Stimulated activated CD8-positive, alpha-beta memory T cell treated with anti-CD3 and anti-CD28 coated beads, Interleukin-12 subunit alpha, Interleukin-12 subunit beta, amount 100 ng/mL, for 24 hours (primary cell): ENCODE data around the gene NCR3LG1.

ENCODE experiments used
- DNase-seq: peaks from one replicate; pipeline ENCODE4 v3.0.0-alpha.2; 2020; ENCODE audit errors: extremely low read depth

Gene NCR3LG1

DNA sequence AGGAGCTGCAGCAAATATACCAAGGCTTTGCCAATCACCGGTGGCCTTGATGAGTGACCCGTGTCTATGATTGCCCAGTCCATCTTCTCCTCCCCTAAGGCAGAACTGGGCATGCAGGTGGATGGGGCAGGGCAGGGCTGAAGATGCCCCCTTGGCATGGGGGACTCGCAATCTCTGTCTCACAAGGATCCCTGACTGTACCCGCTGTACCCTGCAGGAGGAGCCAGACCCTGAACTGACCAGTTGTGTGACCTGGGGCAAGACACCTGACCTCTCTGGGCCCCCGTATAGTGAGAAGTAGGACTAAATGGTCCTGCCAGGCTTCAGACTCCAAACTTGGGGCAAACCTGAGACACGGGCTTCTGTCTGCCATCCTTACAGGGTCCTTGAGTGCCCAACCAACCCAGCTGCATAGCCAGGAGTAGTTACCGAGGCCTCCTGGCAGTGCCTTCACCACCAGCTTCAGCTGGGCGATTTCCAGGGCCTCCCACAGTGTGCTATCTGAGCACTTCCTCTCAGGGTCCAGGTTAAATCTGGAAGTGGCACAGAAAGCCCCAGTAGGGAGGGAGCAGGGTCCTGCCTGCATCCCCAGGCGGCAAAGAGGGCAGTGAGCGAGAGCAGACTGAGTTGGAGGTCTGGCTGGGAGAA lies 43.3 kb downstream of the NCR3LG1 start:
- DNase-seq = no peak

DNA sequence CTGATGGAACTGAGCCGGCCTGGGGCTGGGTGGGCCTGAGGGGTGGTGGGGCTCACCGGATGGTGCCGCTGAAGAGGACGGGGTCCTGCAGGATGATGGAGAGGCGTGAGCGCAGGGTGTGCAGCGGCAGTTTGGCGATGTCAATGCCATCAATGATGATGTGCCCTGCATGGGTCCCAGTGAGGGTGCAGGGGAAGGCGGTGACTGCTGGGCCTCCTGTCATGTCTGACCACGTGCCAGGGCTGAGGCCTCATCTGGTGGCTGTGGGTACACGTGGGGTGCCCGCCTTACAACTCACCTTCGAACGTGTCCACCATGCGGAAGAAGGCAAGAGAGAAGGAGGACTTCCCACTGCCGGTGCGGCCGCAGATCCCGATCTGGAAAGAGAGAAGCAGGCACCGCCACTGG lies 44.0 kb downstream of the NCR3LG1 start:
- DNase-seq = no peak

DNA sequence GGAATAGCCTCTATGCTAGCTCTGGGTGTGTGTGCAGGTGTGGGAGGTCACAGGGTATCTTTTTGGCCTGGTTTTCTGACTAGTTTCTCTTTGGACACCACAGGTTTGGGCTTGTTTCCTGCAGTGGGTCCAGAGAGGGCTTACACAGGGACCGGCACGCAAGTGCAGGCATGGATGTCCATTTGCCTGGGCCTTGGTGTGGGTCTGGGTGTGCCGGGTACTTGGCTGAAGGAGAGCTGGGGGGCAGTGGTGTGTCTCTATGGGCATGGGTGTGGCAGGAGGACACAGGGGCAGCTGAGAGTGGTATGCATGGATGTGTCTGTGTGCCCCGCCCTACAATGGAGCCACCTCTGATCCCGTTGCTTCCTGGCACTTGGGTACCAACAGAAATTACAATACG lies 44.4 kb downstream of the NCR3LG1 start:
- no peak for DNase-seq

- DNase-seq = no peak
Measured at GRCh38 chr11:17396598-17397310, 45.2 kb downstream of the NCR3LG1 start.

GRCh38 chr11:17397311-17398002 lies 45.9 kb downstream of the NCR3LG1 start:
- DNase-seq = no peak

- DNase-seq = no peak
Measured at GRCh38 chr11:17399236-17399635, 47.6 kb downstream of the NCR3LG1 start.

- no peak for DNase-seq
Measured at GRCh38 chr11:17400048-17400775, 48.6 kb downstream of the NCR3LG1 start.

DNA sequence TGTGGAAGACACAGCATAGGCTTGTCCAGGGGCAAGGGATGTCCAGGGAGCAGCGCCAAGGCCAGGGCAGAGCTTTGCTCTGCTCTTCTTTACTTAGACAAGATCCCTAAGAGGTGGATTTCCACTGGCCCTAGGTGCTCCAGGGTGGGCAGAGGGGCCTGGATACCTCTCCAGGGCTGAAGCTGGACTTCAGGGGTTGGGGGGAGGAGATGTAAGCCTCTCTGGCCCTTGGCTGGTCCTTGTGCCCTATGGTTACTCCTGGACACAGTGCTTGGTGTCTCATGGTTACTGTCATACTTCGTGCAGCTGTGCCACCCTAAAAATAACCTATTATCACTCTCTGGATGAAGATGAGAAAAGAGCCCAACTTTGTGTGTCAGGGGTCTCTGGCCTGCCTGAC lies 49.7 kb downstream of the NCR3LG1 start:
- no peak for DNase-seq

DNA sequence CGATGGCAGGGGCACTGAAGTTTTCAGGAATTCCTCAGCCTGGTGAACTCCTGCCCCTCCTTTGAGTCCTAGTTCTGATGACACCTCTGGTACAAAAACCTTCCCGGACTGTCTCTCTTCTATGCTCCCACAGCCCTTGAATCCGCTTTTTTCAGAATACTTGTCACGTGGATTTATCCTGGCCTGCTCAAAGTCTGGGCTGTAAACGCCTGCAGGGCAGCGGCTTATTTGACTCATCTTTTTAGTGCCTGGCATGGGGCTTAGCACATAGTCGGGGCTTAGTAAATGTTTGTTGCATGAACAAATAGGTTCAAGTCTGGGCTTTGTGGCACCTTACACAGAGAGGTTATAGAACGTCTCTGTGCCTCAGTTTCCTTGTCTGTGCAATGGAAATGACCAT lies 50.2 kb downstream of the NCR3LG1 start:
- DNase-seq = no peak

DNA sequence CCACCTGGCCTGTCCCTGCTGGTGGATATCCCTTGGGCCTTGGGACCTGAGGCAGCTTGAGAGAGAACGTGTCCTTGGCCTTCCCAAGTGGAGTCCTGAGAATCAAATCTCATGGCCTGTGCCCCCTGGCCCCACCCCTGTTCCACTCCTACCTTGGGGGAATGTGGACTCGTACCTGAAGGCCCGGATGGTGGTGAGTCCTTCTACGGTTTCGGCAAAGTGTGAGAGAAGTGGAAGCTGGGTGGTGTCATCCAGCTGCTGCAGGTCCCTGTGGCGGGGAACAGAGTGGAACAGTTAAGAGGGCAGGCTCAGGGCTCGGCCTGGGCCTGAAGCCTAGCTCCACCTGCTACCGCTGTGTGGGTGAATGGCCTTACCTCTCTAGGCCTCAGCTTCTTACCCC lies 50.9 kb downstream of the NCR3LG1 start:
- DNase-seq = no peak

GRCh38 chr11:17403980-17404759 lies 52.6 kb downstream of the NCR3LG1 start:
- DNase-seq = no peak

- no peak for DNase-seq
Measured at GRCh38 chr11:17405232-17406005, 53.8 kb downstream of the NCR3LG1 start.

GRCh38 chr11:17406082-17406817 lies 54.6 kb downstream of the NCR3LG1 start:
- DNase-seq = no peak

DNA sequence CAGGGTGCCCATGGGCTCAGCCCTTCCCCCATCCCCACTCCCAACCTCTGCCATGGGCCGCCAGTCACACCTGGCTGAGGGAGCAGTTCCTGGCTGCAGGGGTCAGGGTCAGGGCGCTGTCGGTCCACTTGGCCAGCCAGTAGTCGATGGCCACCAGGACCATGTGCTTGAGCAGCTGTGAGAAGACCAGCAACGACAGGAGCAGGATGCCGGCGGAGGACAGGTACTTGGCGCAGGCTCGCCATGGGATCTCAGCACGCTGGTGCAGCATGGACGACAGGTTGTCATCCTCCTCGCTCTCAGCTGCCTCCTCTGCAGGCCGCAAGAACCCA lies 55.2 kb downstream of the NCR3LG1 start:
- DNase-seq = no peak

- no peak for DNase-seq
Measured at GRCh38 chr11:17407575-17407974, 56.0 kb downstream of the NCR3LG1 start.

DNA sequence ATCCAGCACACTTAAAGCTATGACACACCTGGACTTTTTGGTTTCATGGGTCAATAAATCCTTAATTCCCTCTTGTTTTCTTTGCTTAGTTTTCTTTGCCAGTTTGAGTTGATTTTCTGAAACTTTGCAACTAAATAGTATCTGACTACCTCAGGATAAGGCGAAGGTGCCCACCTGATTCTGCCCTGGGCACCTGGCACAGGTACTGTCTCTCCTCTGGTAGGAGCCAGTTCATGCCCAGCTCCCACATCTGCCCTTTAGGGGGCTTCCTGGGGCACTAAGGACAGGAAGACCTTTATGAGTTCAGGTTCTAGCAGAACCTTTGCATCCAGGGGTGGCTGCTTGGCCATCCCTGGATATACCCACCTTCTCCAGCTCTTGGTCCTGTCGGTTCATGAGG lies 56.4 kb downstream of the NCR3LG1 start:
- DNase-seq = no peak

GRCh38 chr11:17408641-17409040 lies 57.0 kb downstream of the NCR3LG1 start:
- no peak for DNase-seq

GRCh38 chr11:17410606-17411379 lies 59.2 kb downstream of the NCR3LG1 start:
- no peak for DNase-seq

DNA sequence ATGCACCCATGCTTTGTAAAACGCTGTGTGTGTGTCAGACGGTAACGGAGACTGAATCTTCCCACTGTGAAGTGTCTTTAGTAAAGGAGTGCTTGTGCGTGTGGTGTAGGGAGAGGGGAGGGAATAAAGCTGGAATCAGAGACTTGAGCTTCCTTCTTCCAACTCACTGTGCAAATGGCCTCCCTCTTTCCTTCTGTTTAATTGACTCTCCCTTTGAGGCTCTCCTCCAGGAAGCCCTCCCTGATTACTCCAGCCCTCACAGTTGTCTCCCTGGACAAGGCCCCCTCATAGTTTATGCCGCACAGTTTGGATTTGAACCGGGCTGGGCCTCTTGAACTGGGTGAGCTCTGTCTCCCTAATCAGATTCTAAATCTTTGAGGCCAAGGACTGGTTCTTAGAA lies 59.8 kb downstream of the NCR3LG1 start:
- no peak for DNase-seq
